Mesenchymal stem cell (in vitro differentiated cells and primary cell): ENCODE measurements around the gene THSD7A.

ENCODE experiments used
- DNase-seq: peaks from one replicate; pipeline ENCODE4 v3.0.0-alpha.2; 2013
- H2AFZ ChIP-seq: one replicate; pipeline ENCODE4 v1.6.1; 2013; ENCODE audit warnings: low read depth, mild to moderate bottlenecking, control low read depth, inconsistent platforms, low read length, moderate library complexity
- H2AK5ac ChIP-seq: 2 replicates; pipeline ENCODE4 v1.6.1; 2013; ENCODE audit warnings: low read length, moderate library complexity, mild to moderate bottlenecking, inconsistent platforms; ENCODE audit not compliant: severe bottlenecking
- H2BK120ac ChIP-seq: one replicate; pipeline ENCODE4 v1.6.1; 2013; ENCODE audit warnings: low read depth, mild to moderate bottlenecking, inconsistent platforms, low read length, moderate library complexity
- H2BK12ac ChIP-seq, 2 experiments: one replicate each; pipeline ENCODE4 v1.6.1; 2013; ENCODE audit warnings: inconsistent platforms in 2 of 2, low read length in 2 of 2, mild to moderate bottlenecking in 2 of 2, moderate library complexity in 2 of 2, control low read depth in 1 of 2
- H2BK15ac ChIP-seq: one replicate; pipeline ENCODE4 v1.6.1; 2013; ENCODE audit warnings: mild to moderate bottlenecking, low read depth, inconsistent platforms; ENCODE audit not compliant: poor library complexity, severe bottlenecking
- H2BK5ac ChIP-seq: 2 replicates; pipeline ENCODE4 v1.6.1; 2013; ENCODE audit warnings: low read depth, mild to moderate bottlenecking, low read length, control low read depth, inconsistent platforms; ENCODE audit not compliant: poor library complexity, severe bottlenecking
- H3K14ac ChIP-seq, 2 experiments: one replicate each; pipeline ENCODE4 v1.6.1; 2013; ENCODE audit warnings: inconsistent platforms in 2 of 2, low read length in 2 of 2, control low read depth in 1 of 2, mild to moderate bottlenecking in 1 of 2, moderate library complexity in 1 of 2
- H3K18ac ChIP-seq, 2 experiments: one replicate each; pipeline ENCODE4 v1.6.1; 2013; ENCODE audit warnings: inconsistent platforms in 2 of 2, low read length in 2 of 2, control low read depth in 1 of 2, low read depth in 1 of 2, mild to moderate bottlenecking in 1 of 2
- H3K23ac ChIP-seq, 2 experiments: one replicate each; pipeline ENCODE4 v1.6.1; 2013; ENCODE audit warnings: inconsistent platforms in 2 of 2, low read length in 2 of 2, mild to moderate bottlenecking in 2 of 2, moderate library complexity in 2 of 2, control low read depth in 1 of 2
- H3K27ac ChIP-seq: 2 replicates; pipeline ENCODE4 v1.5.1; 2013; ENCODE audit warnings: mild to moderate bottlenecking, moderate library complexity, low read length, control low read depth, inconsistent platforms; ENCODE audit not compliant: poor library complexity, severe bottlenecking
- H3K27me3 ChIP-seq, 2 experiments: 2 replicates each; pipeline versions ENCODE4 v1.6.1 to v1.7.0; 2013; ENCODE audit warnings: low read length in 2 of 2, mild to moderate bottlenecking in 2 of 2, moderate library complexity in 2 of 2, control low read depth in 1 of 2, inconsistent platforms in 1 of 2; ENCODE audit not compliant: control insufficient read depth in 1 of 2, insufficient read depth in 1 of 2
- H3K36me3 ChIP-seq, 2 experiments: 2 replicates each; pipeline versions ENCODE4 v1.6.1 to v1.7.0; 2013; ENCODE audit warnings: low read length in 2 of 2, control low read depth in 1 of 2, inconsistent platforms in 1 of 2, low read depth in 1 of 2, mild to moderate bottlenecking in 1 of 2; ENCODE audit not compliant: insufficient read depth in 2 of 2, control insufficient read depth in 1 of 2
- H3K4ac ChIP-seq, 2 experiments: one replicate each; pipeline ENCODE4 v1.6.1; 2013; ENCODE audit warnings: inconsistent platforms in 2 of 2, low read length in 2 of 2, mild to moderate bottlenecking in 2 of 2, moderate library complexity in 2 of 2, control low read depth in 1 of 2, low read depth in 1 of 2
- H3K4me1 ChIP-seq: 2 replicates; pipeline ENCODE4 v1.6.1; 2013; ENCODE audit warnings: low read depth, low read length, control low read depth; ENCODE audit not compliant: control insufficient read depth, insufficient read depth
- H3K4me2 ChIP-seq: 2 replicates; pipeline ENCODE4 v1.6.1; 2013; ENCODE audit warnings: low read length, mild to moderate bottlenecking, inconsistent platforms; ENCODE audit not compliant: poor library complexity, severe bottlenecking
- H3K4me3 ChIP-seq, 2 experiments: 2 replicates each; pipeline versions ENCODE4 v1.5.1 to v1.7.0; 2013; ENCODE audit warnings: low read length in 2 of 2, mild to moderate bottlenecking in 2 of 2, control low read depth in 1 of 2, low read depth in 1 of 2; ENCODE audit not compliant: insufficient read depth in 1 of 2
- H3K79me1 ChIP-seq: replicated peaks from 2 replicates; pipeline ENCODE4 v1.6.1; 2013; ENCODE audit warnings: mild to moderate bottlenecking, control low read depth, low read length, inconsistent platforms; ENCODE audit not compliant: poor library complexity, severe bottlenecking
- H3K9ac ChIP-seq: 2 replicates; pipeline ENCODE4 v1.7.0; 2013; ENCODE audit warnings: mild to moderate bottlenecking, low read length, moderate library complexity
- H3K9me3 ChIP-seq: 2 replicates; pipeline ENCODE4 v1.7.0; 2013; ENCODE audit warnings: mild to moderate bottlenecking, low read length; ENCODE audit not compliant: control insufficient read depth
- H4K8ac ChIP-seq: one replicate; pipeline ENCODE4 v1.6.1; 2013; ENCODE audit warnings: inconsistent platforms, mild to moderate bottlenecking, low read length, moderate library complexity
- H4K91ac ChIP-seq: one replicate; pipeline ENCODE4 v1.6.1; 2013; ENCODE audit warnings: mild to moderate bottlenecking, low read length, inconsistent platforms
- WGBS: methylation state at CpG from one replicate; pipeline ENCODE4 v1.1.7; 2013; ENCODE audit warnings: mixed read lengths; 5-methylcytosine and 5-hydroxymethylcytosine counted together

The THSD7A gene

GRCh38 chr7:11699666-11700065 lies 132.3 kb downstream of the THSD7A start:
- H2AFZ ChIP-seq, result no peak overlapping the region
- no peak overlapping the region for H2BK120ac ChIP-seq
- H2BK15ac ChIP-seq, result no peak overlapping the region
- no peak overlapping the region for H3K4me3 ChIP-seq
- H3K4me1 ChIP-seq, result peaks cover 1% of the 10 kb centered on the region
- no peaks in the 10 kb centered on the region for H3K27me3 ChIP-seq
- no peak overlapping the region for H3K14ac ChIP-seq
- H3K4ac ChIP-seq, result no peak overlapping the region
- no peak overlapping the region for H3K27ac ChIP-seq
- H4K91ac ChIP-seq, result no peak overlapping the region
- no peak overlapping the region for H3K4me2 ChIP-seq
- no peak overlapping the region for H3K9ac ChIP-seq
- DNase-seq, result no peak
- H2BK12ac ChIP-seq, result no peak overlapping the region
- WGBS, result 100% methylated on average over 5 of the region's 5 CpGs
- H4K8ac ChIP-seq, result no peak overlapping the region
- no peaks in the 10 kb centered on the region for H3K79me1 ChIP-seq
- no peak overlapping the region for H3K18ac ChIP-seq
- H3K23ac ChIP-seq, result no peak overlapping the region
- no peak overlapping the region for H2BK5ac ChIP-seq
- no peaks in the 10 kb centered on the region for H3K9me3 ChIP-seq
- no peaks in the 10 kb centered on the region for H3K36me3 ChIP-seq
- H2AK5ac ChIP-seq, result no peak overlapping the region

GRCh38 chr7:11698384-11698871 lies 133.6 kb downstream of the THSD7A start:
- no peak overlapping the region for H3K9ac ChIP-seq
- no peak overlapping the region for H3K4ac ChIP-seq
- no peak overlapping the region for H3K4me3 ChIP-seq
- H3K14ac ChIP-seq, result no peak overlapping the region
- no peak overlapping the region for H2BK12ac ChIP-seq
- H3K18ac ChIP-seq, result no peak overlapping the region
- H3K4me1 ChIP-seq, result peaks cover 1% of the 10 kb centered on the region
- H2BK5ac ChIP-seq, result no peak overlapping the region
- no peak overlapping the region for H2AK5ac ChIP-seq
- no peak overlapping the region for H4K91ac ChIP-seq
- no peak overlapping the region for H3K4me2 ChIP-seq
- no peaks in the 10 kb centered on the region for H3K9me3 ChIP-seq
- no peak overlapping the region for H3K23ac ChIP-seq
- H4K8ac ChIP-seq, result no peak overlapping the region
- no peak overlapping the region for H2BK15ac ChIP-seq
- H3K27me3 ChIP-seq, result no peaks in the 10 kb centered on the region
- no peak overlapping the region for H3K27ac ChIP-seq
- no peaks in the 10 kb centered on the region for H3K79me1 ChIP-seq
- H3K36me3 ChIP-seq, result no peaks in the 10 kb centered on the region
- DNase-seq, result no peak
- H2AFZ ChIP-seq, result no peak overlapping the region
- no peak overlapping the region for H2BK120ac ChIP-seq
- WGBS, result no CpG with 5 or more reads among the region's 2 CpGs

- no peak for DNase-seq
- no peaks in the 10 kb centered on the region for H3K79me1 ChIP-seq
- no peak overlapping the region for H2BK5ac ChIP-seq
- no peak overlapping the region for H2BK12ac ChIP-seq
- no peak overlapping the region for H3K23ac ChIP-seq
- no peaks in the 10 kb centered on the region for H3K27me3 ChIP-seq
- H4K8ac ChIP-seq, result no peak overlapping the region
- no peak overlapping the region for H3K4me3 ChIP-seq
- no peak overlapping the region for H3K9ac ChIP-seq
- no peak overlapping the region for H2AFZ ChIP-seq
- H3K4me2 ChIP-seq, result no peak overlapping the region
- no peaks in the 10 kb centered on the region for H3K4me1 ChIP-seq
- H3K14ac ChIP-seq, result no peak overlapping the region
- no peak overlapping the region for H3K27ac ChIP-seq
- no peaks in the 10 kb centered on the region for H3K36me3 ChIP-seq
- no peak overlapping the region for H4K91ac ChIP-seq
- no peaks in the 10 kb centered on the region for H3K9me3 ChIP-seq
- no peak overlapping the region for H3K4ac ChIP-seq
- H2BK15ac ChIP-seq, result no peak overlapping the region
- no peak overlapping the region for H2BK120ac ChIP-seq
- WGBS, result 17% methylated on average over 1 of the region's 3 CpGs
- no peak overlapping the region for H3K18ac ChIP-seq
- no peak overlapping the region for H2AK5ac ChIP-seq
Measured at GRCh38 chr7:11690395-11690794, 141.6 kb downstream of the THSD7A start.

- Histone ChIP-seq H3K9ac (no peak overlapping the region), H2BK15ac (no peak overlapping the region), H3K4me2 (no peak overlapping the region), H2BK120ac (no peak overlapping the region), H3K4me1 (no peaks in the 10 kb centered on the region), H3K27ac (no peak overlapping the region), H4K8ac (no peak overlapping the region), H3K79me1 (no peaks in the 10 kb centered on the region), H2AFZ (no peak overlapping the region), H3K27me3 (no peaks in the 10 kb centered on the region), H3K9me3 (peaks cover 4% of the 10 kb centered on the region), H3K4ac (no peak overlapping the region), H4K91ac (no peak overlapping the region), H2AK5ac (no peak overlapping the region), H2BK12ac (no peak overlapping the region), H2BK5ac (no peak overlapping the region), H3K4me3 (no peak overlapping the region), H3K18ac (no peak overlapping the region), H3K36me3 (no peaks in the 10 kb centered on the region), H3K23ac (no peak overlapping the region), H3K14ac (no peak overlapping the region)
- 89% methylated on average over 1 of the region's 2 CpGs for WGBS
- no peak for DNase-seq
Measured at GRCh38 chr7:11689096-11689495, 142.9 kb downstream of the THSD7A start.
